Epithelial cell of esophagus (primary cell): ENCODE data around the gene CHDH.

Experiments used
- DNase-seq: peaks from one replicate; pipeline ENCODE4 v3.0.0; 2010; ENCODE audit warnings: low read depth
- H3K4me3 ChIP-seq: 2 replicates; pipeline ENCODE4 v1.5.1; 2011; ENCODE audit warnings: mild to moderate bottlenecking, low read length, control low read depth
- CTCF ChIP-seq: IDR thresholded peaks from 2 replicates; pipeline ENCODE4 v1.5.1; 2011; ENCODE audit warnings: low read depth, mild to moderate bottlenecking, low read length, control low read depth, inconsistent platforms; ENCODE audit not compliant: insufficient read depth; ENCODE audit errors: missing control alignments

Gene CHDH

GRCh38 chr3:53863145-53863544 is 16.9 kb upstream of the CHDH start:
- no peak for DNase-seq
- TF ChIP-seq CTCF: no peak
- H3K4me3 ChIP-seq: no peak overlapping the region

GRCh38 chr3:53862241-53862640 is 16.0 kb upstream of the CHDH start:
- DNase-seq: no peak
- H3K4me3 ChIP-seq: no peak overlapping the region
- no peak for TF ChIP-seq CTCF

- no peak overlapping the region for H3K4me3 ChIP-seq
- DNase-seq: no peak
- no peak for TF ChIP-seq CTCF
These were observed 14.0 kb upstream of the CHDH start for GRCh38 chr3:53860196-53860595.

GRCh38 chr3:53859178-53859577 is 13.0 kb upstream of the CHDH start:
- H3K4me3 ChIP-seq: no peak overlapping the region
- TF ChIP-seq CTCF: no peak

GRCh38 chr3:53858096-53858741 is 12.0 kb upstream of the CHDH start:
- no peak for TF ChIP-seq CTCF
- H3K4me3 ChIP-seq: no peak overlapping the region
- DNase-seq: no peak

More at GRCh38 chr3:53859178-53859577, 13.0 kb upstream of the CHDH start:
- no peak for DNase-seq

GRCh38 chr3:53856964-53857363 is 10.7 kb upstream of the CHDH start:
- DNase-seq: no peak
- TF ChIP-seq CTCF: no peak
- no peak overlapping the region for H3K4me3 ChIP-seq

- no peak overlapping the region for H3K4me3 ChIP-seq
- peak; percentile 31 for DNase-seq
- TF ChIP-seq CTCF: no peak
These were observed 4.7 kb upstream of the CHDH start for GRCh38 chr3:53850895-53851294.
